HG03460 (cell line): ENCODE results near the gene OR9G4.

ENCODE experiments used
- ATAC-seq: cut with Tn5 transposase; IDR thresholded peaks from one replicate; pipeline ENCODE4 v1.9.1; 2021; ENCODE audit not compliant: unreplicated experiment

The OR9G4 gene

GRCh38 chr11:56748597-56748996 lies at the start of gene OR9G4:
OR9G4 (minus strand) TSS chr11:56748697; CDS start chr11:56743766, 4,931 bp downstream.
- no peak for ATAC-seq

- ATAC-seq: no peak
These were observed 35.0 kb upstream of the OR9G4 start for GRCh38 chr11:56783448-56784041.

- ATAC-seq: peak; percentile 69
These were observed 33.8 kb upstream of the OR9G4 start for GRCh38 chr11:56782167-56782847.

- ATAC-seq: no peak
These were observed 28.3 kb upstream of the OR9G4 start for GRCh38 chr11:56776809-56777208.

GRCh38 chr11:56764976-56765375 lies 16.5 kb upstream of the OR9G4 start:
- no peak for ATAC-seq

DNA sequence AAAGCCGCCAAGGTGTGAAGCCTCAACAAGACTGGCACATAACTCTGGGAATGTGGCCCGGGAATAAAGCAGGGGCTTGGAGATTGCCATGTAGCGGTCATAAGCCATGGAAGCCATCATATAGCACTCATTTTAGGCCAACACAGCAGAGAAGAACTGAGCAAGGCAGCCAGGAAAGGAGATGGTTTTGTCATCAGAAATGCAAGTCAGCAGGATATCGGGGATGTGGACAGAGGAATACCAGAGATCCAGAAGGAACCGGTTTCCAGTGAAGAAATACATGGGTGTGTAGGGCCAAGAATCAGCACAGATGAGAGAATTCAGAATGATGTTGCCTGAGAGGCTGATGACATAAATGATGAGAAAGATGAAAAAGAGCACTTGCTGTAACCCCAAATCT lies 3.0 kb upstream of the OR9G4 start:
- ATAC-seq: no peak

DNA sequence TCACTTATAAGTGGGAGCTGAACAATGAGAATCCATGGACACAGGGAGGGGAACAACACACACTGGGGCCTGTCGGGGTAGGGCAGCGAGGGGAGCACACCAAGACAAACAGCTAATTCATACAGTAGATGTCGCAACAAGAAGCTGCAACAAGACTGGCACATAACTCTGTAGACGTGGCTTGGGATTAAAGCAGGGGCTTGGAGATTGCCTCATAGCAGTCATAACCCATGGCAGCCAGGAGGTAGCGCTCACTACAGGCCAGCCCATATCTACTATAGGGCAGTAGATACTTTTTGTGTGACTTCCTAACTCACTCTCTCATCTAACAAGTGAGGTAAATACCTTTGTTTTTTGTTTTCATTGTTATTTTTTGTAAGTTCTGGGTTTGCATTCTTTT lies 1.7 kb upstream of the OR9G4 start:
- no peak for ATAC-seq

- no peak for ATAC-seq
These were observed 7.6 kb downstream of the OR9G4 start for GRCh38 chr11:56740886-56741285.

DNA sequence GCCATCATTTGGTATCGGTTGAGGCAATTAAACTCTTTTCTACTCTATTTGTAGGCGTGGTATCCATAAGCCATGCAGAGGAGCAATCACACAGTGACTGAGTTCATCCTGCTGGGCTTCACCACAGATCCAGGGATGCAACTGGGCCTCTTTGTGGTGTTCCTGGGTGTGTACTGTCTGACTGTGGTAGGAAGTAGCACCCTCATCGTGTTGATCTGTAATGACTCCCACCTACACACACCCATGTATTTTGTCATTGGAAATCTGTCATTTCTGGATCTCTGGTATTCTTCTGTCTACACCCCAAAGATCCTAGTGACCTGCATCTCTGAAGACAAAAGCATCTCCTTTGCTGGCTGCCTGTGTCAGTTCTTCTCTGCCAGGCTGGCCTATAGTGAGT lies 8.4 kb downstream of the OR9G4 start:
- ATAC-seq: no peak

DNA sequence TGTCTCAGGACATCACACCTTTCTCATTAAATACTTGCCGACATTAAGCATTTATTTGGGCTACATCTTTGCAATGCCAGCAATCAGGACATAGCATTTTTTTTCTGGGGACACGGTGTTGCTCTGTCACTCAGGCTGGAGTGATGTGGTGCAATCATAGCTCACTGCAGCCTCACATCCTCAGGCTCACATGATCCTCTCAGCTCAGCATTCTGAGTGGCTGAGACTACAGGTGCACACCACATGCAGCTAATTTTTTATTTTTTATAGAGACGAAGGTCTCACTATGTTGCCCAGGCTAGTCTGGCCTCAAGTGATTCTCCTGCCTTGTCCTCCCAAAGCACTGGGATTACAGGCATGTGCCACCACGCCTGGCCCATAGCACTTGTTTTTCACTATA lies 28.0 kb downstream of the OR9G4 start:
- no peak for ATAC-seq

DNA sequence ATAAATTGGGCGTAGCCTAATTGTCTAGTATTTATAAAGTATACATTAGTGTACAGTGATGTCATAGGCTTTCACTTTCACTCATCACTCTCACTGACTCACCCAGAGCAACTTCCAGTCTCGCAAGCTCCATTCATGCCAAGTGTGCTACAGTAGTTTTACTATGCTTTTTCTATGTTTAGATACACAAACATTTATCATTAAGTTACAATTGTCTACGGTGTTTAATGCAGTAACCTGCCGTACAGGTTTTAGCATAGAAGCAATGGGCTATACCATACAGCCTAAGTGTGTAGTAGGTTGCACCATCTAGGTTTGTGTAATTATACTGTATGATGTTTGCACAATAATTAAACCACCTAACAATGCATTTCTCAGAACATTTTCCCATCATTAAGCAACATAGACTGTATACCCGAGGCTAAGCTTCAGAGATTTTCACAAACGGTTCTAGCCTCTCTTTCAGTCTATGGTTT lies 32.1 kb downstream of the OR9G4 start:
- no peak for ATAC-seq

DNA sequence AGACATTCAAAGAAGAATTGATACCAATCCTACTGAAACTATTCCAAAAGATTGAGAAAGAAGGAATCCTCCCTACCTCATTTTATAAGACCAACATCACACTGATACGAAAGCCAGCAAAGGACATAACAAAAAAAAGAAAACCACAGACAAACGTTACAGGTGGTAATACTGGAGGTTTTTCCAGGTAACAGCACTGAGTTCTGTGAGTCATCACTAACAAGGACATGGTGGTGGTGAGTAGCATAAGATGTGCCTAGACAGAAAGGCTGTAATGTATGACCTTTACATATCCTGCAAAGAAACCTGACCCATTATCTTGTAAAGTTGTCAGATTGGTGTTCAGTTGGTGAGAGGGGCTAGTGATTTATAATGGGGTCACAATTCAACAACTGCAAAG lies 34.3 kb downstream of the OR9G4 start:
- ATAC-seq: no peak

- no peak for ATAC-seq
These were observed 42.0 kb downstream of the OR9G4 start for GRCh38 chr11:56706486-56706885.

- ATAC-seq: no peak
These were observed 42.6 kb downstream of the OR9G4 start for GRCh38 chr11:56705784-56706396.

DNA sequence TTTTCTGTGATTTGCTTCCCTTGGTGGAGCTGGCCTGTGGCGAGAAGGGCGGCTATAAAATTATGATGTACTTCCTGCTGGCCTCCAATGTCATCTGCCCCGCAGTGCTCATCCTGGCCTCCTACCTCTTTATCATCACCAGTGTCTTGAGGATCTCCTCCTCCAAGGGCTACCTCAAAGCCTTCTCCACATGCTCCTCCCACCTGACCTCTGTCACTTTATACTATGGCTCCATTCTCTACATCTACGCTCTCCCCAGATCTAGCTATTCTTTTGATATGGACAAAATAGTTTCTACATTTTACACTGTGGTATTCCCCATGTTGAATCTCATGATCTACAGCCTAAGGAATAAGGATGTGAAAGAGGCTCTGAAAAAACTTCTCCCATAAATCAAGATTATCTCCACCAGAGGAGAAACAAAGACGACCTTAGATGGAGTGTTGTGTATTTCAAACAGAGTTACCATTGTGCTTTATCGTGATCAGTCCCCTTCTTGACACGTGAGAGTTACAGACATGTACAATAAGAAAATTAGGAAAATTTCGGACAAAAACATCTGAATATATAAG lies 47.5 kb downstream of the OR9G4 start:
- no peak for ATAC-seq

DNA sequence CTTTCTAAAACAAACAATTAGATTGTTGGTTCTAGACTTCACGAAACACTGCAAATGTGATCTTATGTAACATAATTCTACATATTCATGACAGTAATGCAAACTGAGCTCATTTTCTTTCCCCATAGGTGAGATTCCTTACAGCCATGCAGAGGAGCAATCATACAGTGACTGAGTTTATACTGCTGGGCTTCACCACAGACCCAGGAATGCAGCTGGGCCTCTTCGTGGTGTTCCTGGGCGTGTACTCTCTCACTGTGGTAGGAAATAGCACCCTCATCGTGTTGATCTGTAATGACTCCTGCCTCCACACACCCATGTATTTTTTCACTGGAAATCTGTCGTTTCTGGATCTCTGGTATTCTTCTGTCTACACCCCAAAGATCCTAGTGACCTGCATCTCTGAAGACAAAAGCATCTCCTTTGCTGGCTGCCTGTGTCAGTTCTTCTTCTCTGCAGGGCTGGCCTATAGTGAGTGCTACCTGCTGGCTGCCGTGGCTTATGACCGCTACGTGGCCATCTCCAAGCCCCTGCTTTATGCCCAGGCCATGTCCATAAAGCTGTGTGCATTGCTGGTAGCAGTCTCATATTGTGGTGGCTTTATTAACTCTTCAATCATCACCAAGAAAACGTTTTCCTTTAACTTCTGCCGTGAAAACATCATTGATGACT lies 48.1 kb downstream of the OR9G4 start:
- ATAC-seq: no peak

DNA sequence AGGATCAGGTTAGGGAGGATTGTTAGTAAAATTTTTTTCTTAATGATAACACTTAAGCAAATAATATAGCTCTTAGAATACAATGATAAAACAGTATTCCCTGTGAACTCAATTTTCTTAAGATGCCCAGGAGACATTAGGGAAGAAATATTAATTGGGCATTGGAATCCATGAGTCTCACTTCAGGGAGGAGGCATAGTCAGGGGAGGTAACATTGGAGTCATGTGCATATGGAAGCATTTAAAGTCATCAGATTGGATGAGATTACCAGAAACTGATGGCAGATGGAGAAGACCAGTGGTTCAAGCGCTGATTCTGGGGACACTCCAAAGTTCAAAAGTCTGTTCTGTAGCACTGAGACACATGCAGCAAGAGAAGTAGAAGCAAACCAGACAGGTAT lies 49.7 kb downstream of the OR9G4 start, which contains the start of gene OR9G1:
TSS of gene OR9G1 (plus strand) at position 301 of the 400 bp plus-strand sequence. CDS start 1,293 bp downstream, outside the sequence.
- ATAC-seq: no peak

DNA sequence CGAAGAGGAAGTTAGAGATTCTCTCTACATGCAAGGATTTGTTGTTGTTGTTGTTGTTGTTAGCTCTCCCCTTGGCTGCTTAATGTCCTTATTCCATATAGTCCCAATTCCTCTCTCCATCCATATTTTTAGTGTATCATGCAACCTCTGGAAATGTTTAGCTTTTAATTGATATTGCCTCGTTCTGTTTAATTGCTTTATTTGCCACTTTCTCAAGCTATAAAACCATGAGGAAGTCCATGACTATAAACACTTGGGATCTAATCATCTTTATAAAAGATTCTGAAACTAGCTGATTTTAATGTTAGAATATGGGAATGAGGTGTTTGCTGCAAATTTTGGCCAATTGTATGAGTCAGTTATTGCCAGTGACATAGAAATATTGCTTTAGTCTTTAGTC lies 55.1 kb downstream of the OR9G4 start:
- ATAC-seq: no peak
